ENCODE measurements around the gene BGLAP.

The BGLAP gene

DNA sequence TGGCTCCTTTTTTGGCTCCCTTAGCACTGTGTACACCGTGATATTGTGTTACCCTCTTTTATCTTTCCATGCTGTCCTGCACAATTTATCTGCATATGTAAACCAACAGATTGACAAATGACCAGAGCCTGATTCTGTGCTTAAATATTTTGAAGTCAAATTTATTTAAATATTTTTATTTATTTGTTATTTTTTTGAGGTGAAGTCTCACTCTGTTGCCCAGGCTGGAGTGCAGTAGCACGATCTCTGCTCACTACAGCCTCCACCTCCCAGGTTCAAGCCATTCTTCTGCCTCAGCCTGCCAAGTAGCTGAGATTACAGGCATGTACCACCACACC lies 16.3 kb upstream of the BGLAP start:
- Histone ChIP-seq H3K9me2 (replicated peaks; ENCODE audit: low read depth, low read length) (no peaks in the 10 kb centered on the region), H3K4me1 (ENCODE audit: insufficient read depth, low read length, poor library complexity, severe bottlenecking) (no peaks in the 10 kb centered on the region), H3F3A (ENCODE audit: low read depth) (no peaks in the 10 kb centered on the region), H4K20me1 (ENCODE audit: insufficient read depth, low read length, poor library complexity, severe bottlenecking) (no peaks in the 10 kb centered on the region), H3K9me3 (ENCODE audit: insufficient read depth, low read depth, low read length) (no peaks in the 10 kb centered on the region), H3K79me2 (ENCODE audit: insufficient read depth, low read length) (no peaks in the 10 kb centered on the region), H3K4me3 (ENCODE audit: low read length, poor library complexity, severe bottlenecking) (no peak overlapping the region), H3K27me3 (ENCODE audit: insufficient read depth, low read length, poor library complexity, severe bottlenecking) (no peaks in the 10 kb centered on the region), H3K36me3 (ENCODE audit: insufficient read depth, low read length) (peaks cover 30% of the 10 kb centered on the region; the same call in 1 of the 2 replicates), H3K4me2 (ENCODE audit: low read depth, low read length, poor library complexity, severe bottlenecking) (no peak overlapping the region), H3K9ac (ENCODE audit: low read depth, low read length, poor library complexity, severe bottlenecking) (no peak overlapping the region), H2AFZ (ENCODE audit: low read length) (no peak overlapping the region)
- TF ChIP-seq EZH2phosphoT487 (IDR thresholded peaks at IDR 0.05; ENCODE audit: borderline replicate concordance) = no peak
- TF ChIP-seq, protein P1, sequence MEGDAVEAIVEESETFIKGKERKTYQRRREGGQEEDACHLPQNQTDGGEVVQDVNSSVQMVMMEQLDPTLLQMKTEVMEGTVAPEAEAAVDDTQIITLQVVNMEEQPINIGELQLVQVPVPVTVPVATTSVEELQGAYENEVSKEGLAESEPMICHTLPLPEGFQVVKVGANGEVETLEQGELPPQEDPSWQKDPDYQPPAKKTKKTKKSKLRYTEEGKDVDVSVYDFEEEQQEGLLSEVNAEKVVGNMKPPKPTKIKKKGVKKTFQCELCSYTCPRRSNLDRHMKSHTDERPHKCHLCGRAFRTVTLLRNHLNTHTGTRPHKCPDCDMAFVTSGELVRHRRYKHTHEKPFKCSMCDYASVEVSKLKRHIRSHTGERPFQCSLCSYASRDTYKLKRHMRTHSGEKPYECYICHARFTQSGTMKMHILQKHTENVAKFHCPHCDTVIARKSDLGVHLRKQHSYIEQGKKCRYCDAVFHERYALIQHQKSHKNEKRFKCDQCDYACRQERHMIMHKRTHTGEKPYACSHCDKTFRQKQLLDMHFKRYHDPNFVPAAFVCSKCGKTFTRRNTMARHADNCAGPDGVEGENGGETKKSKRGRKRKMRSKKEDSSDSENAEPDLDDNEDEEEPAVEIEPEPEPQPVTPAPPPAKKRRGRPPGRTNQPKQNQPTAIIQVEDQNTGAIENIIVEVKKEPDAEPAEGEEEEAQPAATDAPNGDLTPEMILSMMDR (conservative IDR thresholded peaks at IDR 0.05; ENCODE audit: low read length) = no peak

DNA sequence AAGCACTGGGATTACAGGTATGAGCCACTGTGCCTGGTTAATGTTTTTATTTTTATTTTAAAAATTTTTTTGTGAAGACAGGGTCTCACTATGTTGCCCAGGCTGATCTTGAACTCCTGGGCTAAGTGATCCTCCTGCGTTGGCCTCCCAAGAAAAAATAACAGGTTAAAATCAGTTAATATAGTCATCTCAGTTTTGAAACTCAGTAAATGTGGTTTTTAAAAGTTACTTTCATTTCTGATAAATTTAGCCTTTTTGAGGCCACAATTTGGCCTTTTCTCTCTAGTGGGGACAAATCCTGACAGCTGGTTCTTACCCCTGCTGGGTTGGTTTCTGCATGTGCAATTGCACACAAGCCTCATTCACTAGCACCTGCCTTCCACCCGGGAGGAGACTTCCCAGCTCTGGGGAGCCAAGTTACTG lies 15.9 kb upstream of the BGLAP start:
- no peaks in the 10 kb centered on the region for H3K9me3 ChIP-seq (ENCODE audit: insufficient read depth, low read depth, low read length)
- no peaks in the 10 kb centered on the region for H3K4me1 ChIP-seq (ENCODE audit: insufficient read depth, low read length, poor library complexity, severe bottlenecking)
- H3K36me3 ChIP-seq (ENCODE audit: insufficient read depth, low read length) = peaks cover 27% of the 10 kb centered on the region; the same call in 1 of the 2 replicates
- no peaks in the 10 kb centered on the region for H4K20me1 ChIP-seq (ENCODE audit: insufficient read depth, low read length, poor library complexity, severe bottlenecking)
- H3K4me2 ChIP-seq (ENCODE audit: low read depth, low read length, poor library complexity, severe bottlenecking) = no peak overlapping the region
- no peak overlapping the region for H3K4me3 ChIP-seq (ENCODE audit: low read length, poor library complexity, severe bottlenecking)
- H3K9me2 ChIP-seq (replicated peaks; ENCODE audit: low read depth, low read length) = no peaks in the 10 kb centered on the region
- H3K27me3 ChIP-seq (ENCODE audit: insufficient read depth, low read length, poor library complexity, severe bottlenecking) = no peaks in the 10 kb centered on the region
- H2AFZ ChIP-seq (ENCODE audit: low read length) = no peak overlapping the region
- H3K79me2 ChIP-seq (ENCODE audit: insufficient read depth, low read length) = no peaks in the 10 kb centered on the region
- H3K9ac ChIP-seq (ENCODE audit: low read depth, low read length, poor library complexity, severe bottlenecking) = no peak overlapping the region
- TF ChIP-seq, protein P1 (conservative IDR thresholded peaks at IDR 0.05; ENCODE audit: low read length) = no peak
- no peak for TF ChIP-seq EZH2phosphoT487 (IDR thresholded peaks at IDR 0.05; ENCODE audit: borderline replicate concordance)
- H3F3A ChIP-seq (ENCODE audit: low read depth) = no peaks in the 10 kb centered on the region

DNA sequence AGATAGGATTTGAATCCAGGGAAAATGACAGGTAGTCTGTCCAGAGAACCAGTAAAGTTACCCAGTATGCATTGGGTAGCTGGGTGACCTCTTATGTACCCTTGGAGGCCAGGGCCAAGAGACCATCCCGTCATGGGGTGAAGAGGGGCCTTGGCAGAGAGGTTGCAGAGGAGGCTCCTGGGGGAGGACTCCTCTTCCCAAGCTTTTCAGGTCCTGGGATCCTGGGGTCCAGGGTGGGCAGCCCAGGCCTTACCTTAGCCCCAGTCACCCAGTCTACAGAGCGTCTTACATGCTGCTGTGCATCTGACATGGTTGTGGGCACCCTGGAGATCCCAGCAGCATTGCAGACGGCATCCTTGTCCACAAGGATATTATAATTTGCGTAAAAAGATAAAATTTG lies 15.2 kb upstream of the BGLAP start:
- peaks cover 22% of the 10 kb centered on the region; the same call in 1 of the 2 replicates for H3K36me3 ChIP-seq (ENCODE audit: insufficient read depth, low read length)
- H3K9me3 ChIP-seq (ENCODE audit: insufficient read depth, low read depth, low read length) = no peaks in the 10 kb centered on the region
- H3K4me2 ChIP-seq (ENCODE audit: low read depth, low read length, poor library complexity, severe bottlenecking) = no peak overlapping the region
- no peak overlapping the region for H3K4me3 ChIP-seq (ENCODE audit: low read length, poor library complexity, severe bottlenecking)
- H4K20me1 ChIP-seq (ENCODE audit: insufficient read depth, low read length, poor library complexity, severe bottlenecking) = no peaks in the 10 kb centered on the region
- no peaks in the 10 kb centered on the region for H3K4me1 ChIP-seq (ENCODE audit: insufficient read depth, low read length, poor library complexity, severe bottlenecking)
- H3F3A ChIP-seq (ENCODE audit: low read depth) = no peaks in the 10 kb centered on the region
- no peak for TF ChIP-seq EZH2phosphoT487 (IDR thresholded peaks at IDR 0.05; ENCODE audit: borderline replicate concordance)
- TF ChIP-seq, protein P1 (conservative IDR thresholded peaks at IDR 0.05; ENCODE audit: low read length) = no peak
- no peaks in the 10 kb centered on the region for H3K79me2 ChIP-seq (ENCODE audit: insufficient read depth, low read length)
- no peaks in the 10 kb centered on the region for H3K9me2 ChIP-seq (replicated peaks; ENCODE audit: low read depth, low read length)
- H3K27me3 ChIP-seq (ENCODE audit: insufficient read depth, low read length, poor library complexity, severe bottlenecking) = no peaks in the 10 kb centered on the region
- no peak overlapping the region for H3K9ac ChIP-seq (ENCODE audit: low read depth, low read length, poor library complexity, severe bottlenecking)
- H2AFZ ChIP-seq (ENCODE audit: low read length) = no peak overlapping the region

All from Loucy (cell line).